OCI-LY3 (cell line): ENCODE measurements around the gene FMNL1.
"Not testable (repeated sequence)": the region's sequence is repeated elsewhere in the genome, so short reads cannot be mapped to it uniquely, and the experiment has no call there.

Experiments used
- H2AFZ ChIP-seq: fragments of 200-600, 300-600 bp; shearing (Covaris generic); 2 replicates; pipeline ENCODE4 v1.6.0; 2014; ENCODE audit warnings: antibody characterized with exemption, low read depth, low read length
- H3K27ac ChIP-seq: fragments of 200-600, 300-600 bp; sonication (generic); 2 replicates; pipeline ENCODE4 v1.5.1; 2014; ENCODE audit warnings: mild to moderate bottlenecking, low read length, moderate library complexity, mixed read lengths
- H3K27me3 ChIP-seq: fragments of 200-600, 300-600 bp; sonication (generic); 2 replicates; pipeline ENCODE4 v1.6.1; 2014; ENCODE audit warnings: low read depth, low read length, mixed read lengths
- H3K36me3 ChIP-seq: fragments of 200-600, 300-600 bp; sonication (generic); replicated peaks from 2 replicates; pipeline ENCODE3; 2014; ENCODE audit warnings: low read depth, low read length, mixed read lengths
- H3K4me1 ChIP-seq: fragments of 300-600, 200-600 bp; sonication (generic); 2 replicates; pipeline ENCODE4 v1.6.1; 2014; ENCODE audit warnings: low read length, mixed read lengths
- H3K4me2 ChIP-seq: fragments of 200-600, 300-600 bp; sonication (generic); 2 replicates; pipeline ENCODE4 v1.6.1; 2014; ENCODE audit warnings: low read length, mixed read lengths
- H3K4me3 ChIP-seq: fragments of 300-600, 200-600 bp; sonication (generic); 2 replicates; pipeline ENCODE4 v1.5.1; 2014; ENCODE audit warnings: antibody characterized with exemption, mild to moderate bottlenecking, low read length, moderate library complexity
- H3K79me2 ChIP-seq: fragments of 300-600, 200-600 bp; shearing (Covaris generic); 2 replicates; pipeline ENCODE4 v1.6.1; 2014; ENCODE audit warnings: mild to moderate bottlenecking, low read length, mixed read lengths
- H3K9ac ChIP-seq: fragments of 300-600, 200-600 bp; shearing (Covaris generic); 2 replicates; pipeline ENCODE4 v1.6.0; 2014; ENCODE audit warnings: mild to moderate bottlenecking, low read length, moderate library complexity
- H3K9me3 ChIP-seq: fragments of 200-600, 300-600 bp; shearing (Covaris generic); 2 replicates; pipeline ENCODE4 v1.6.1; 2014; ENCODE audit warnings: low read length, mixed read lengths; ENCODE audit not compliant: insufficient read depth
- H4K20me1 ChIP-seq: fragments of 200-600, 300-600 bp; sonication (generic); 2 replicates; pipeline ENCODE4 v1.6.1; 2016; ENCODE audit warnings: low read length, mixed read lengths; ENCODE audit not compliant: insufficient read depth
- CTCF ChIP-seq: fragments of 200-600, 300-600 bp; sonication (generic); IDR thresholded peaks from 2 replicates; pipeline ENCODE4 v1.5.1; 2014; ENCODE audit warnings: antibody characterized with exemption, low read length, low read depth
- EZH2phosphoT487 ChIP-seq: fragments of 200-600 bp; shearing (Covaris generic); IDR thresholded peaks from 2 replicates; pipeline ENCODE4 v1.6.1; 2018; ENCODE audit warnings: antibody characterized with exemption, mixed run types, low read depth

FMNL1 gene

GRCh38 chr17:45200701-45201100, 21.0 kb upstream of the FMNL1 start:
- no peak overlapping the region for H3K9ac ChIP-seq
- peaks cover 3% of the 10 kb centered on the region; the same call in 1 of the 2 replicates for H3K4me1 ChIP-seq
- no peaks in the 10 kb centered on the region for H3K27me3 ChIP-seq
- TF ChIP-seq CTCF (no peak), EZH2phosphoT487 (no peak)
- H3K4me3 ChIP-seq, result no peak overlapping the region
- H3K9me3 ChIP-seq, result no peaks in the 10 kb centered on the region
- no peaks in the 10 kb centered on the region for H3K79me2 ChIP-seq
- no peak overlapping the region for H3K27ac ChIP-seq
- no peak overlapping the region for H3K4me2 ChIP-seq
- H4K20me1 ChIP-seq, result no peaks in the 10 kb centered on the region
- H3K36me3 ChIP-seq, result no peaks in the 10 kb centered on the region
- no peak overlapping the region for H2AFZ ChIP-seq

GRCh38 chr17:45201457-45201856, 20.2 kb upstream of the FMNL1 start:
- no peaks in the 10 kb centered on the region for H4K20me1 ChIP-seq
- H3K36me3 ChIP-seq, result no peaks in the 10 kb centered on the region
- TF ChIP-seq EZH2phosphoT487 (no peak), CTCF (no peak)
- no peak overlapping the region for H3K9ac ChIP-seq
- H3K27ac ChIP-seq, result no peak overlapping the region
- H3K27me3 ChIP-seq, result no peaks in the 10 kb centered on the region
- H2AFZ ChIP-seq, result no peak overlapping the region
- no peak overlapping the region for H3K4me3 ChIP-seq
- no peak overlapping the region for H3K4me2 ChIP-seq
- H3K79me2 ChIP-seq, result no peaks in the 10 kb centered on the region; the same call in 1 of the 2 replicates
- peaks cover 3% of the 10 kb centered on the region; the same call in 1 of the 2 replicates for H3K4me1 ChIP-seq
- H3K9me3 ChIP-seq, result no peaks in the 10 kb centered on the region

- not testable (repeated sequence) for H3K79me2 ChIP-seq, H3K4me2 ChIP-seq, H3K27me3 ChIP-seq, H3K4me3 ChIP-seq, H3K9me3 ChIP-seq, H3K27ac ChIP-seq, H2AFZ ChIP-seq, H3K4me1 ChIP-seq, H3K36me3 ChIP-seq, H3K9ac ChIP-seq, H4K20me1 ChIP-seq
Observed at GRCh38 chr17:45201880-45202279, 19.8 kb upstream of the FMNL1 start.

GRCh38 chr17:45218895-45219661, 2.6 kb upstream of the FMNL1 start:
- H3K4me1 ChIP-seq, result peaks cover 16% of the 10 kb centered on the region
- TF ChIP-seq EZH2phosphoT487, result no peak
- TF ChIP-seq CTCF, result peak; percentile 75
- no peaks in the 10 kb centered on the region; the same call in 1 of the 2 replicates for H4K20me1 ChIP-seq
- no peaks in the 10 kb centered on the region for H3K36me3 ChIP-seq
- no peak overlapping the region for H2AFZ ChIP-seq
- no peaks in the 10 kb centered on the region for H3K27me3 ChIP-seq
- H3K9ac ChIP-seq, result no peak overlapping the region
- H3K4me2 ChIP-seq, result no peak overlapping the region
- no peak overlapping the region for H3K4me3 ChIP-seq
- H3K27ac ChIP-seq, result peak overlapping the region; percentile 32
- peaks cover 38% of the 10 kb centered on the region for H3K79me2 ChIP-seq
- no peaks in the 10 kb centered on the region for H3K9me3 ChIP-seq
